HepG2 (cell line): ENCODE results near the gene TPRN. TPM values are rescaled to one million over a fixed set of nuclear protein-coding genes. Genes with fewer than 3 reads are reported as not detected.

Experiments used
- ARID2 ChIP-seq: sonication (generic); formaldehyde crosslinking; IDR thresholded peaks from 2 replicates; pipeline ENCODE4 v1.8.1; 2022; ENCODE audit warnings: mild to moderate bottlenecking, missing genetic modification reagents, borderline replicate concordance
- BORCS8-MEF2B ChIP-seq: sonication (generic); formaldehyde crosslinking; IDR thresholded peaks from 2 replicates; pipeline ENCODE4 v1.8.0; 2022; ENCODE audit warnings: mild to moderate bottlenecking, missing genetic modification reagents
- CREM ChIP-seq, 2 experiments: sonication (generic) in 1 of 2; formaldehyde crosslinking in 1 of 2; IDR thresholded peaks; 2 replicates each; pipeline versions ENCODE4 v1.4.0 to v1.6.1; 2016 to 2020; ENCODE audit warnings: antibody characterized with exemption in 1 of 2, mild to moderate bottlenecking in 1 of 2, missing genetic modification reagents in 1 of 2
- HCFC1 ChIP-seq: fragments of 150-350 bp; IDR thresholded peaks from 2 replicates; pipeline ENCODE4 v1.6.1; 2014; ENCODE audit warnings: low read depth, low read length
- HMGA1 ChIP-seq: sonication (generic); formaldehyde crosslinking; conservative IDR thresholded peaks from 2 replicates; pipeline ENCODE4 v1.4.0; 2020; ENCODE audit warnings: missing genetic modification reagents
- JUND ChIP-seq: sonication (generic); formaldehyde crosslinking; IDR thresholded peaks from 2 replicates; pipeline ENCODE4 v1.8.0; 2022; ENCODE audit warnings: mild to moderate bottlenecking, missing genetic modification reagents
- MBNL3 ChIP-seq: fragments of 250-450 bp; sonication (Bioruptor Pico); conservative IDR thresholded peaks from 2 replicates; pipeline ENCODE4 v1.8.0; 2022; ENCODE audit warnings: mild to moderate bottlenecking, inconsistent platforms
- PHF21A ChIP-seq: sonication (generic); formaldehyde crosslinking; IDR thresholded peaks from 2 replicates; pipeline ENCODE4 v1.5.0; 2020; ENCODE audit warnings: mild to moderate bottlenecking, missing genetic modification reagents
- RFX3 ChIP-seq: IDR thresholded peaks from 2 replicates; pipeline ENCODE4 v1.6.1; 2016; ENCODE audit warnings: missing biosample characterization, missing genetic modification reagents
- SNAI1 ChIP-seq: sonication (generic); formaldehyde crosslinking; IDR thresholded peaks from 2 replicates; pipeline ENCODE4 v1.5.0; 2020; ENCODE audit warnings: mild to moderate bottlenecking, missing genetic modification reagents, borderline replicate concordance
- STAG1 ChIP-seq: sonication (generic); formaldehyde crosslinking; IDR thresholded peaks from 2 replicates; pipeline ENCODE4 v1.4.0; 2020; ENCODE audit warnings: missing genetic modification reagents
- TEAD3 ChIP-seq: optimal IDR thresholded peaks from 2 replicates; pipeline ENCODE3; 2016; ENCODE audit warnings: borderline replicate concordance
- TGIF2 ChIP-seq: IDR thresholded peaks from 2 replicates; pipeline ENCODE4 v1.6.1; 2016; ENCODE audit warnings: control low read depth, missing compliant biosample characterization
- ZNF224 ChIP-seq: sonication (generic); formaldehyde crosslinking; IDR thresholded peaks from 2 replicates; pipeline ENCODE4 v1.5.0; 2020; ENCODE audit warnings: mild to moderate bottlenecking, missing genetic modification reagents
- ZNF3 ChIP-seq: IDR thresholded peaks from 2 replicates; pipeline ENCODE4 v1.7.0; 2017; ENCODE audit warnings: inconsistent platforms
- ZNF33A ChIP-seq: sonication (generic); formaldehyde crosslinking; IDR thresholded peaks from 2 replicates; pipeline ENCODE4 v1.5.1; 2020; ENCODE audit warnings: missing genetic modification reagents, mild to moderate bottlenecking, moderate library complexity, borderline replicate concordance
- ZNF607 ChIP-seq: sonication (generic); formaldehyde crosslinking; IDR thresholded peaks from 2 replicates; pipeline ENCODE4 v1.5.1; 2020; ENCODE audit warnings: missing genetic modification reagents, mild to moderate bottlenecking, borderline replicate concordance
- polyA plus RNA-seq, 8 experiments: library from polyadenylated mRNA; depleted of rRNA in 3 of 8; stranded (reverse) in 7 of 8; unstranded in 1 of 8; fragments of >200 nt; fragmentation: Illumina TruSeq in 4 of 8; extraction: Trizol in 4 of 8; gene quantifications; 2 replicates each; pipeline versions ENCODE4 v1.2.1 to v1.2.3, GENCODE V29; 2011 to 2016; ENCODE audit warnings: low read depth in 4 of 8, missing spikeins in 1 of 8, mixed read lengths in 1 of 8; ENCODE audit not compliant: insufficient read depth in 1 of 8
- total RNA-seq, 5 experiments: library from RNA; depleted of rRNA; stranded (reverse); fragments of >200 nt; fragmentation: Illumina TruSeq; extraction: Trizol; gene quantifications; 2 replicates each; pipeline ENCODE4 v1.2.3, GENCODE V29; 2016; ENCODE audit warnings: low read depth in 1 of 5
- TF ChIP-seq, protein P1 (sequence below): sonication (generic); formaldehyde crosslinking; conservative IDR thresholded peaks from 2 replicates; pipeline ENCODE4 v1.4.0; 2020; ENCODE audit warnings: mild to moderate bottlenecking, missing genetic modification reagents, moderate library complexity
- TF ChIP-seq, protein P2 (sequence below): sonication (generic); formaldehyde crosslinking; IDR thresholded peaks from 2 replicates; pipeline ENCODE4 v1.5.1; 2020; ENCODE audit warnings: missing genetic modification reagents, mild to moderate bottlenecking, borderline replicate concordance
- TF ChIP-seq, protein P3 (sequence below): sonication (generic); IDR thresholded peaks from 2 replicates; pipeline ENCODE4 v1.6.1; 2016; ENCODE audit warnings: low read depth, borderline replicate concordance
- TF ChIP-seq, protein P4 (sequence below): sonication (generic); formaldehyde crosslinking; IDR thresholded peaks from 2 replicates; pipeline ENCODE4 v1.4.0; 2020; ENCODE audit warnings: mild to moderate bottlenecking, missing genetic modification reagents

The TPRN gene
- total and polyA plus RNA-seq, 2 of the 13 experiments (the other 11 are each of a cell fraction or from before 2014, with no cell fraction given), result 10.1 to 19.2 TPM

DNA sequence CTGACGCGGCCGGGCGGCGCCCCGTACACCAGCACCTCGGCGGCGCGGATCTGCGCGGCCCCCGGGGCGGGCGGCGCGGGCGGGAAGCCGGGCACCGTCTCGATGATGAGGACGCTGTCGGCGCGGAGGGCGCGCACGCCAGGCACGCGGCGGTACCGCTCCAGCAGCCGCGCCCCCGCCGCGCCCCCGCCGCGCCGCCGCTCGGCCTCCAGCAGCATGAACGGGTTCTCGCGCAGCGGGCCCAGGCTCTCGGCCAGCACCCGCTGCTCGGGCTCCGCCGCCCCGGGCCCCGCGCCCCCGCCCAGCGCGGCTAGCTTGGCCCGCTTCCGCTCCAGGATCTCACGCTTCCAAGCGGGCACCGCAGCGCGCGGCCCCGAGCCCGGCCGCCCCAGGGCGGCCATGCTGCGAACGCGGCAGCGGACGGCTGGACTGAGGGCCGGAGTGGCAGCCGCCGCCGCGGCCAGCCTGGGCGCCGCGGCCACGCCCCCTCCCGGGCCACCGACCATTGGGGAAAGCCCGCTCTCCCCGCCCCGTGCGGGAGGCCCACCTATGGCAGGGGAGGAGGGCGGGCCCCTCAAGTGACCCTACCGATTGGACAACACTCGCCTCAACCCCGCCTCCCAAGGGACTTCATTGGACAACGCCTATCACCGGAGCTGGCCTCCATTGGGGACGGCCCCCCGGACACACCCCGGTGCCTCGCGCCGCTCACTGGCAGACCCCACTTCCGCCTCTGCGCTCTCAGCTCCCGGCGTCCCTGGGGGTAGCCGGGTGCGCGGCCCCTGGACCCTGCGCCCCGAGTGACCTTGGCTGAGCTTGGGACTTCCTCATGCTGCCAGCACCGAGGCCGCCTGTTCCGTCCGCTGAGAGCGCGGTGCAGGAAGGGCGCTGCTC is at the start of gene TPRN (continued):
- TF ChIP-seq, protein P1, sequence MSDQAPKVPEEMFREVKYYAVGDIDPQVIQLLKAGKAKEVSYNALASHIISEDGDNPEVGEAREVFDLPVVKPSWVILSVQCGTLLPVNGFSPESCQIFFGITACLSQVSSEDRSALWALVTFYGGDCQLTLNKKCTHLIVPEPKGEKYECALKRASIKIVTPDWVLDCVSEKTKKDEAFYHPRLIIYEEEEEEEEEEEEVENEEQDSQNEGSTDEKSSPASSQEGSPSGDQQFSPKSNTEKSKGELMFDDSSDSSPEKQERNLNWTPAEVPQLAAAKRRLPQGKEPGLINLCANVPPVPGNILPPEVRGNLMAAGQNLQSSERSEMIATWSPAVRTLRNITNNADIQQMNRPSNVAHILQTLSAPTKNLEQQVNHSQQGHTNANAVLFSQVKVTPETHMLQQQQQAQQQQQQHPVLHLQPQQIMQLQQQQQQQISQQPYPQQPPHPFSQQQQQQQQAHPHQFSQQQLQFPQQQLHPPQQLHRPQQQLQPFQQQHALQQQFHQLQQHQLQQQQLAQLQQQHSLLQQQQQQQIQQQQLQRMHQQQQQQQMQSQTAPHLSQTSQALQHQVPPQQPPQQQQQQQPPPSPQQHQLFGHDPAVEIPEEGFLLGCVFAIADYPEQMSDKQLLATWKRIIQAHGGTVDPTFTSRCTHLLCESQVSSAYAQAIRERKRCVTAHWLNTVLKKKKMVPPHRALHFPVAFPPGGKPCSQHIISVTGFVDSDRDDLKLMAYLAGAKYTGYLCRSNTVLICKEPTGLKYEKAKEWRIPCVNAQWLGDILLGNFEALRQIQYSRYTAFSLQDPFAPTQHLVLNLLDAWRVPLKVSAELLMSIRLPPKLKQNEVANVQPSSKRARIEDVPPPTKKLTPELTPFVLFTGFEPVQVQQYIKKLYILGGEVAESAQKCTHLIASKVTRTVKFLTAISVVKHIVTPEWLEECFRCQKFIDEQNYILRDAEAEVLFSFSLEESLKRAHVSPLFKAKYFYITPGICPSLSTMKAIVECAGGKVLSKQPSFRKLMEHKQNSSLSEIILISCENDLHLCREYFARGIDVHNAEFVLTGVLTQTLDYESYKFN (CRISPR knock-in tag), result peak; percentile 91
- TF ChIP-seq, protein P2, sequence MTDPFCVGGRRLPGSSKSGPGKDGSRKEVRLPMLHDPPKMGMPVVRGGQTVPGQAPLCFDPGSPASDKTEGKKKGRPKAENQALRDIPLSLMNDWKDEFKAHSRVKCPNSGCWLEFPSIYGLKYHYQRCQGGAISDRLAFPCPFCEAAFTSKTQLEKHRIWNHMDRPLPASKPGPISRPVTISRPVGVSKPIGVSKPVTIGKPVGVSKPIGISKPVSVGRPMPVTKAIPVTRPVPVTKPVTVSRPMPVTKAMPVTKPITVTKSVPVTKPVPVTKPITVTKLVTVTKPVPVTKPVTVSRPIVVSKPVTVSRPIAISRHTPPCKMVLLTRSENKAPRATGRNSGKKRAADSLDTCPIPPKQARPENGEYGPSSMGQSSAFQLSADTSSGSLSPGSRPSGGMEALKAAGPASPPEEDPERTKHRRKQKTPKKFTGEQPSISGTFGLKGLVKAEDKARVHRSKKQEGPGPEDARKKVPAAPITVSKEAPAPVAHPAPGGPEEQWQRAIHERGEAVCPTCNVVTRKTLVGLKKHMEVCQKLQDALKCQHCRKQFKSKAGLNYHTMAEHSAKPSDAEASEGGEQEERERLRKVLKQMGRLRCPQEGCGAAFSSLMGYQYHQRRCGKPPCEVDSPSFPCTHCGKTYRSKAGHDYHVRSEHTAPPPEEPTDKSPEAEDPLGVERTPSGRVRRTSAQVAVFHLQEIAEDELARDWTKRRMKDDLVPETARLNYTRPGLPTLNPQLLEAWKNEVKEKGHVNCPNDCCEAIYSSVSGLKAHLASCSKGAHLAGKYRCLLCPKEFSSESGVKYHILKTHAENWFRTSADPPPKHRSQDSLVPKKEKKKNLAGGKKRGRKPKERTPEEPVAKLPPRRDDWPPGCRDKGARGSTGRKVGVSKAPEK (CRISPR knock-in tag), result no peak
- TF ChIP-seq PHF21A (CRISPR knock-in tag) (peak; percentile 89), MBNL3 (CRISPR knock-in tag) (no peak), JUND (CRISPR knock-in tag) (no peak), TGIF2 (peak; percentile 43; the same call in 1 of the 2 replicates), ZNF607 (CRISPR knock-in tag) (peak; percentile 72; the same call in 1 of the 2 replicates), RFX3 (CRISPR knock-in tag) (no peak), ZNF224 (CRISPR knock-in tag) (0 out of 2 replicates have a peak, but pooled peaks have one; percentile 25), SNAI1 (CRISPR knock-in tag) (no peak), ZNF33A (CRISPR knock-in tag) (0 out of 2 replicates have a peak, but pooled peaks have one; percentile 31), CREM (IDR thresholded peaks at IDR 0.05) (no peak), CREM (CRISPR knock-in tag; IDR thresholded peaks at IDR 0.05) (no peak), HMGA1 (CRISPR knock-in tag) (no peak), HCFC1 (no peak; the same call in 1 of the 2 replicates), BORCS8-MEF2B (no peak), STAG1 (CRISPR knock-in tag) (0 out of 2 replicates have a peak, but pooled peaks have one; percentile 10), TEAD3 (CRISPR knock-in tag) (peak; percentile 43), ZNF3 (CRISPR knock-in tag) (no peak), ARID2 (CRISPR knock-in tag) (0 out of 2 replicates have a peak, but pooled peaks have one; percentile 57)
- TF ChIP-seq, protein P3, sequence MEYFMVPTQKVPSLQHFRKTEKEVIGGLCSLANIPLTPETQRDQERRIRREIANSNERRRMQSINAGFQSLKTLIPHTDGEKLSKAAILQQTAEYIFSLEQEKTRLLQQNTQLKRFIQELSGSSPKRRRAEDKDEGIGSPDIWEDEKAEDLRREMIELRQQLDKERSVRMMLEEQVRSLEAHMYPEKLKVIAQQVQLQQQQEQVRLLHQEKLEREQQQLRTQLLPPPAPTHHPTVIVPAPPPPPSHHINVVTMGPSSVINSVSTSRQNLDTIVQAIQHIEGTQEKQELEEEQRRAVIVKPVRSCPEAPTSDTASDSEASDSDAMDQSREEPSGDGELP, result peak; percentile 69; the same call in 1 of the 2 replicates
- TF ChIP-seq, protein P4, sequence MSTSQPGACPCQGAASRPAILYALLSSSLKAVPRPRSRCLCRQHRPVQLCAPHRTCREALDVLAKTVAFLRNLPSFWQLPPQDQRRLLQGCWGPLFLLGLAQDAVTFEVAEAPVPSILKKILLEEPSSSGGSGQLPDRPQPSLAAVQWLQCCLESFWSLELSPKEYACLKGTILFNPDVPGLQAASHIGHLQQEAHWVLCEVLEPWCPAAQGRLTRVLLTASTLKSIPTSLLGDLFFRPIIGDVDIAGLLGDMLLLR (CRISPR knock-in tag), result no peak; the same call in 1 of the 2 replicates
